ENCODE measurements around the gene VRK1. TPM values are rescaled to one million over a fixed set of nuclear protein-coding genes. Genes with fewer than 3 reads are reported as not detected.

The VRK1 gene
- polyA plus RNA-seq, 3 donors = 5.5 to 14.3 (median 13.2) TPM

DNA sequence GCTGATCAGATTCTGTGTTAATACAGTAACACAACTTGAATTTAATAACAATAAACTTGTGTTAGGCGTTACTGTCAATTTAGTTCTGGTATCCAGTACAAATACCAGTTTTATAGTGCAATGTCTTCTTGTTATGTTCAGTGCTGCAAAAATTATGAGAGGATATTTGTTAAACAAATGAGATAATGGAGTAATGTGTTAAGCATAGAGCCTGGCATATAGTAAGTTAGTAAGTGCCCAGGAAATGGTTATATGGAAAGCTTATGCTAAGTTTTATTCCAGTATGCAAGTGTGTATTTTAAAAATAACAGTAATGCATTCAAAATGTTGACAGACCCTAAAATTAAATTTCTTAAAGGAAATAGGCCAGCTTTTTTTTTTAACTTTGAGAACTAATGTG is 1.8 kb downstream of the VRK1 start:
- Mint-ChIP-seq H3K4me3 (no peak overlapping the region), H3K4me1 (peaks cover 26% of the 10 kb centered on the region), H3K27me3 (ENCODE audit: low read depth in 3 of 3) (peaks cover 0 to 3% (median 2%) of the 10 kb centered on the region in 3 donors), H3K27ac (no peak overlapping the region), H3K9me3 (no peaks in the 10 kb centered on the region), H3K36me3 (peaks cover 0 to 2% of the 10 kb centered on the region in 2 donors)
- no peak overlapping the region for H2AFZ ChIP-seq (ENCODE audit: insufficient read depth, low read depth, low read length, poor library complexity, severe bottlenecking)
- no peak for DNase-seq
- intact Hi-C loops (cut with micrococcal nuclease) = loop anchor here in 1 of 2 donors (10.0 kb wide), 1 partner anchor 294 kb away; the partner anchor contains the start of gene PAPOLA
- H3K9me3 ChIP-seq (replicated peaks in 1 of 2; ENCODE audit: control insufficient read depth in 1 of 2, insufficient read depth in 1 of 2, low read length in 2 of 2) = no peaks in the 10 kb centered on the region
- TF ChIP-seq CTCF (IDR thresholded peaks at IDR 0.05) = no peak
- no peak overlapping the region for H3K4me3 ChIP-seq (replicated peaks in 1 of 3; ENCODE audit: low read depth in 2 of 3, low read length in 3 of 3)
- H3K27me3 ChIP-seq (ENCODE audit: control insufficient read depth in 2 of 2, insufficient read depth in 2 of 2, low read length in 2 of 2) = no peaks in the 10 kb centered on the region
- no peaks in the 10 kb centered on the region for H4K20me1 ChIP-seq (ENCODE audit: insufficient read depth, low read length)
- H3K36me3 ChIP-seq (replicated peaks in 1 of 2; ENCODE audit: control insufficient read depth in 1 of 2, insufficient read depth in 2 of 2, low read length in 2 of 2) = no peaks in the 10 kb centered on the region
- H3K9ac ChIP-seq (ENCODE audit: insufficient read depth, low read length, poor library complexity, severe bottlenecking) = no peak overlapping the region
- WGBS (ENCODE audit: insufficient coverage) = no CpG with 5 or more reads among the region's 1 CpG
- no peak overlapping the region for H3K27ac ChIP-seq (ENCODE audit: low read depth in 1 of 2, low read length in 2 of 2)
- H3K4me1 ChIP-seq (ENCODE audit: control insufficient read depth in 1 of 2, insufficient read depth in 2 of 2, low read length in 2 of 2) = peaks cover 15 to 29% of the 10 kb centered on the region in 2 donors
- peaks cover 66% of the 10 kb centered on the region for H3K79me2 ChIP-seq (ENCODE audit: insufficient read depth, low read length)
- H3K4me2 ChIP-seq (replicated peaks; ENCODE audit: extremely low read depth, low read length, poor library complexity, severe bottlenecking) = no peak overlapping the region

GRCh38 chr14:96799489-96800054 is 2.4 kb downstream of the VRK1 start:
- Histone ChIP-seq H3K79me2 (ENCODE audit: insufficient read depth, low read length) (peaks cover 72% of the 10 kb centered on the region), H3K9ac (ENCODE audit: insufficient read depth, low read length, poor library complexity, severe bottlenecking) (no peak overlapping the region), H3K9me3 (replicated peaks in 1 of 2; ENCODE audit: control insufficient read depth in 1 of 2, insufficient read depth in 1 of 2, low read length in 2 of 2) (no peaks in the 10 kb centered on the region), H3K27ac (ENCODE audit: low read depth in 1 of 2, low read length in 2 of 2) (no peak overlapping the region), H3K4me3 (replicated peaks in 1 of 3; ENCODE audit: low read depth in 2 of 3, low read length in 3 of 3) (no peak overlapping the region), H3K36me3 (replicated peaks in 1 of 2; ENCODE audit: control insufficient read depth in 1 of 2, insufficient read depth in 2 of 2, low read length in 2 of 2) (no peaks in the 10 kb centered on the region), H3K4me2 (replicated peaks; ENCODE audit: extremely low read depth, low read length, poor library complexity, severe bottlenecking) (no peak overlapping the region), H3K4me1 (ENCODE audit: control insufficient read depth in 1 of 2, insufficient read depth in 2 of 2, low read length in 2 of 2) (peaks cover 15 to 29% of the 10 kb centered on the region in 2 donors), H4K20me1 (ENCODE audit: insufficient read depth, low read length) (no peaks in the 10 kb centered on the region), H2AFZ (ENCODE audit: insufficient read depth, low read depth, low read length, poor library complexity, severe bottlenecking) (no peak overlapping the region), H3K27me3 (ENCODE audit: control insufficient read depth in 2 of 2, insufficient read depth in 2 of 2, low read length in 2 of 2) (no peaks in the 10 kb centered on the region)
- 95% methylated on average over 4 of the region's 7 CpGs for WGBS (ENCODE audit: insufficient coverage)
- Mint-ChIP-seq H3K9me3 (no peaks in the 10 kb centered on the region), H3K36me3 (peaks cover 0 to 2% of the 10 kb centered on the region in 2 donors), H3K4me1 (peaks cover 32% of the 10 kb centered on the region), H3K27me3 (ENCODE audit: low read depth in 3 of 3) (peaks cover 0 to 3% (median 2%) of the 10 kb centered on the region in 3 donors), H3K4me3 (no peak overlapping the region), H3K27ac (no peak overlapping the region)
- intact Hi-C loops (cut with micrococcal nuclease) = loop anchor here in 1 of 2 donors (10.0 kb wide), 1 partner anchor 295 kb away; the partner anchor contains the start of gene PAPOLA
- no peak for DNase-seq
- TF ChIP-seq CTCF (IDR thresholded peaks at IDR 0.05) = no peak

Data from CD14-positive monocyte (primary cell).